Brain microvascular endothelial cell (primary cell): ENCODE results near the gene SH3GL1.

Experiments
- DNase-seq: peaks from one replicate; pipeline ENCODE4 v3.0.0-alpha.2; 2020
- H3K27ac ChIP-seq: fragments of 250-450 bp; sonication (Bioruptor Pico); 2 replicates; pipeline ENCODE4 v1.5.1; 2020; ENCODE audit warnings: mild to moderate bottlenecking, moderate library complexity
- H3K27me3 ChIP-seq: fragments of 250-450 bp; sonication (Bioruptor Pico); replicated peaks from 2 replicates; pipeline ENCODE4 v1.5.1; 2020; ENCODE audit warnings: mild to moderate bottlenecking
- H3K36me3 ChIP-seq: fragments of 250-450 bp; sonication (Bioruptor Pico); replicated peaks from 2 replicates; pipeline ENCODE4 v1.5.1; 2020; ENCODE audit warnings: mild to moderate bottlenecking
- H3K4me3 ChIP-seq: 2 replicates; pipeline ENCODE4 v1.5.1; 2011; ENCODE audit warnings: low read depth, mild to moderate bottlenecking, control low read depth, low read length, moderate library complexity
- CTCF ChIP-seq: IDR thresholded peaks from 2 replicates; pipeline ENCODE4 v1.5.1; 2011; ENCODE audit warnings: low read depth, mild to moderate bottlenecking, moderate library complexity, low read length, control low read depth, inconsistent platforms; ENCODE audit errors: missing control alignments
- in situ Hi-C: cut with HindIII; loops from 2 replicates; pipeline ENCODE4 v1.10.0; 2017; ENCODE audit warnings: low sequenced_read_pairs, low pct_ligation_motif_present

The SH3GL1 gene

GRCh38 chr19:4446704-4447200 lies 46.4 kb upstream of the SH3GL1 start:
- DNase-seq, result no peak
- no peak for TF ChIP-seq CTCF
- no peaks in the 10 kb centered on the region for H3K27me3 ChIP-seq
- no peak overlapping the region for H3K4me3 ChIP-seq
- in situ Hi-C loops, result no loop called here
- H3K36me3 ChIP-seq, result peaks cover 66% of the 10 kb centered on the region
- no peak overlapping the region for H3K27ac ChIP-seq

GRCh38 chr19:4445963-4446703 lies 45.8 kb upstream of the SH3GL1 start:
- in situ Hi-C loops, result no loop called here
- Histone ChIP-seq H3K4me3 (no peak overlapping the region), H3K27ac (no peak overlapping the region), H3K36me3 (peaks cover 60% of the 10 kb centered on the region), H3K27me3 (no peaks in the 10 kb centered on the region)
- no peak for TF ChIP-seq CTCF
- no peak for DNase-seq

- no peak for TF ChIP-seq CTCF
- DNase-seq, result no peak
Observed at GRCh38 chr19:4444765-4445741, 44.7 kb upstream of the SH3GL1 start.

DNA sequence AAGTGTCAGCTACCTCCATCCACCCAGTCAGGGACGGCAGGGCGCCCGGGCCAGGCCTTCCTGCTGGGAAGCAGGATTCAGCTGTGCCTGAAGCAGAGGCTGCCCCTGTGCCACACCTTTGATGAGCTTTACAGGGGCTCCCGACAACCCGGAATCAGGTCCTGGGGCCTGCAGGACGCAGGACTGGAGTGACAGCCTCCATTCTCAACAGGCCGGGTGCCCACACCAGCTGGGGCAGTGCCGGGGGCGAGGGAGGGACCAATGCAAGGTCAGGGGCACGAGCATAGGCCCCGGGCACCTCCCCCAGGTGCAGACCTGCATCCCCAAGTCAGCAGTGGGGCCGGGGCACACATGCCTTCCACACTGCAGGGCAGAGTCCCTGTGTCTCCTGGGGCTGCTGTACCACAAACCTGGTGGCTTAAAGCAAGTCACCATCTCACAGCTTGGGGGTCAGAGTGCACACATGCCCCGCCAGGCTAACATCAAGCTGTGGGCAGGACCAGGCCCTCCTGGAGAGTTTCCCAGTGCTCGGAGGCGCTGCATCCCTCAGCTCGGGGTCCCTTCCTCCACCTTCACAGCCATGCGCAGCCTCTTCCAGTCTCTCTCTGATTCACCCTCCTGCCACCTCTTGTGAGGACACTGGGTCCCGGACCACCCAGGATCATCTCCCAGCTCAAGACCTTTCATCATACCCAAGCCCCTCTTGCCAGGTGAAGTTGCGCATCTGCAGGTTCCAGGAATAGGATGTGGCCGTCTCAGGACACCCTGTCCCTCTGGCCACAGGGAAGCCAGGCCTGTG lies 43.8 kb upstream of the SH3GL1 start:
- DNase-seq, result no peak
- in situ Hi-C loops, result no loop called here
- H3K27me3 ChIP-seq, result no peaks in the 10 kb centered on the region
- H3K36me3 ChIP-seq, result peaks cover 47% of the 10 kb centered on the region
- no peak overlapping the region for H3K4me3 ChIP-seq
- no peak for TF ChIP-seq CTCF
- no peak overlapping the region for H3K27ac ChIP-seq

More at GRCh38 chr19:4444765-4445741, 44.7 kb upstream of the SH3GL1 start:
- in situ Hi-C loops, result no loop called here
- H3K27me3 ChIP-seq, result no peaks in the 10 kb centered on the region
- H3K36me3 ChIP-seq, result peaks cover 53% of the 10 kb centered on the region
- no peak overlapping the region for H3K27ac ChIP-seq
- H3K4me3 ChIP-seq, result no peak overlapping the region

DNA sequence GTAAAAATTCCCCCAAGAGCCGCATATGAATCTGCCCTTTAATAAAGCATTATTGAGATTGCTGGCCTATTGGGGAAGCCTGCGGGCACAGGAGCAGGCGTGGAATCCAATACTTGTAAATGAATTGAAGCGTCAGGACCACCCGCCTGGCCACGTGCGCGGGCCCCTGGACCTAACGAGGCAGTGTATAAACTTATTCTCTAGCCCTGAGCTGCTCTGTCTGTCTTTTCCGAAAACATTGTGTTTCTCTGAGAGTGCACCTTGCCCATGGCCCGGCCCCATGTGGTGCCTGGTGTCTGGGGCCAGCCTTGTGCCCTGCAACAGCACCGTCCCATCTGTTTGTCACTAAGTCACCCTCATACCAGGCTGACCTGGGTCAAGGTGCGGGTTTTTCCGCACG lies 42.8 kb upstream of the SH3GL1 start:
- Histone ChIP-seq H3K4me3 (no peak overlapping the region), H3K27me3 (no peaks in the 10 kb centered on the region), H3K27ac (no peak overlapping the region), H3K36me3 (peaks cover 37% of the 10 kb centered on the region)
- in situ Hi-C loops, result no loop called here
- no peak for DNase-seq
- TF ChIP-seq CTCF, result no peak
